ENCODE results near the gene PRKAG2. TPM values are rescaled to one million over a fixed set of nuclear protein-coding genes. Genes with fewer than 3 reads are reported as not detected.
A peak's percentile ranks its signal among the peaks of the same experiment; 100 is the strongest.
"Not testable (repeated sequence)": the region's sequence is repeated elsewhere in the genome, so short reads cannot be mapped to it uniquely, and the experiment has no call there.

Gene PRKAG2
- total RNA-seq, 2 donors from 2014 or later = 22.1 to 35.7 TPM

- no peak for ATAC-seq
- Mint-ChIP-seq H3K36me3 (no peaks in the 10 kb centered on the region), H3K27ac (no peak overlapping the region), H3K9me3 (no peaks in the 10 kb centered on the region)
- no peak for DNase-seq (ENCODE audit: low spot score in 2 of 2)
Measured at GRCh38 chr7:151786936-151787335, 90.0 kb downstream of the PRKAG2 start.

GRCh38 chr7:151786241-151786640, 90.7 kb downstream of the PRKAG2 start:
- Mint-ChIP-seq H3K36me3 (no peaks in the 10 kb centered on the region), H3K27ac (no peak overlapping the region), H3K9me3 (no peaks in the 10 kb centered on the region)
- no peak for DNase-seq (ENCODE audit: low spot score in 2 of 2)
- no peak for ATAC-seq

GRCh38 chr7:151785681-151785965, 91.3 kb downstream of the PRKAG2 start:
- no peak for ATAC-seq
- Mint-ChIP-seq H3K36me3 (no peaks in the 10 kb centered on the region), H3K27ac (no peak overlapping the region), H3K9me3 (no peaks in the 10 kb centered on the region)
- DNase-seq (ENCODE audit: low spot score in 2 of 2) = no peak

- Mint-ChIP-seq H3K36me3 (no peaks in the 10 kb centered on the region), H3K27ac (no peak overlapping the region), H3K9me3 (no peaks in the 10 kb centered on the region)
- no peak for DNase-seq (ENCODE audit: low spot score in 2 of 2)
- ATAC-seq = no peak
Measured at GRCh38 chr7:151784853-151785680, 91.8 kb downstream of the PRKAG2 start.

GRCh38 chr7:151783958-151784575, 92.8 kb downstream of the PRKAG2 start:
- no peak for ATAC-seq
- Mint-ChIP-seq H3K9me3 (no peaks in the 10 kb centered on the region), H3K36me3 (no peaks in the 10 kb centered on the region), H3K27ac (no peak overlapping the region)
- no peak for DNase-seq (ENCODE audit: low spot score in 2 of 2)

- Mint-ChIP-seq H3K27ac (peak overlapping the region; percentile 76 to 80), H3K9me3 (no peaks in the 10 kb centered on the region), H3K36me3 (no peaks in the 10 kb centered on the region)
- peak; percentile 76 to 77 for DNase-seq (ENCODE audit: low spot score in 2 of 2)
- peak; percentile 93 to 96 for ATAC-seq
Measured at GRCh38 chr7:151782598-151783448, 94.1 kb downstream of the PRKAG2 start.

- ATAC-seq; H3K9me3 Mint-ChIP-seq; DNase-seq (ENCODE audit: low spot score in 2 of 2); H3K36me3 Mint-ChIP-seq: not testable (repeated sequence)
- H3K27ac Mint-ChIP-seq = peak overlapping the region in 1 of 2 donors; percentile 76
Measured at GRCh38 chr7:151782256-151782597, 94.7 kb downstream of the PRKAG2 start.

- DNase-seq (ENCODE audit: low spot score in 2 of 2) = no peak
- Mint-ChIP-seq H3K9me3 (no peaks in the 10 kb centered on the region), H3K27ac (peak overlapping the region in 1 of 2 donors; percentile 79), H3K36me3 (no peaks in the 10 kb centered on the region)
- ATAC-seq = no peak
Measured at GRCh38 chr7:151781161-151781845, 95.6 kb downstream of the PRKAG2 start.

GRCh38 chr7:151780631-151781030, 96.3 kb downstream of the PRKAG2 start:
- no peak for ATAC-seq
- H3K36me3 Mint-ChIP-seq = no peaks in the 10 kb centered on the region
- no peak for DNase-seq (ENCODE audit: low spot score in 2 of 2)
- H3K27ac Mint-ChIP-seq = peak overlapping the region in 1 of 2 donors; percentile 79
- no peaks in the 10 kb centered on the region for H3K9me3 Mint-ChIP-seq

GRCh38 chr7:151779678-151780077, 97.2 kb downstream of the PRKAG2 start:
- peak overlapping the region in 1 of 2 donors; percentile 7 for H3K27ac Mint-ChIP-seq
- H3K36me3 Mint-ChIP-seq = no peaks in the 10 kb centered on the region
- DNase-seq (ENCODE audit: low spot score in 2 of 2) (no peak), ATAC-seq (no peak)
- no peaks in the 10 kb centered on the region for H3K9me3 Mint-ChIP-seq

GRCh38 chr7:151779255-151779654, 97.7 kb downstream of the PRKAG2 start:
- Mint-ChIP-seq H3K9me3 (no peaks in the 10 kb centered on the region), H3K27ac (peak overlapping the region in 1 of 2 donors; percentile 7), H3K36me3 (no peaks in the 10 kb centered on the region)
- no peak for DNase-seq (ENCODE audit: low spot score in 2 of 2)
- ATAC-seq = no peak

- Mint-ChIP-seq H3K36me3 (no peaks in the 10 kb centered on the region), H3K27ac (peak overlapping the region in 1 of 2 donors; percentile 22), H3K9me3 (no peaks in the 10 kb centered on the region)
- DNase-seq (ENCODE audit: low spot score in 2 of 2) (no peak), ATAC-seq (no peak)
Measured at GRCh38 chr7:151777908-151778670, 98.8 kb downstream of the PRKAG2 start.

- ATAC-seq = no peak
- no peak for DNase-seq (ENCODE audit: low spot score in 2 of 2)
- Mint-ChIP-seq H3K27ac (no peak overlapping the region), H3K36me3 (no peaks in the 10 kb centered on the region), H3K9me3 (no peaks in the 10 kb centered on the region)
Measured at GRCh38 chr7:151777495-151777880, 99.4 kb downstream of the PRKAG2 start.

- no peak for DNase-seq (ENCODE audit: low spot score in 2 of 2)
- Mint-ChIP-seq H3K27ac (no peak overlapping the region), H3K9me3 (no peaks in the 10 kb centered on the region), H3K36me3 (no peaks in the 10 kb centered on the region)
- no peak for ATAC-seq
Measured at GRCh38 chr7:151776876-151777494, 99.9 kb downstream of the PRKAG2 start.

GRCh38 chr7:151776446-151776845, 100.5 kb downstream of the PRKAG2 start:
- no peaks in the 10 kb centered on the region for H3K9me3 Mint-ChIP-seq
- ATAC-seq (no peak), DNase-seq (ENCODE audit: low spot score in 2 of 2) (no peak)
- no peaks in the 10 kb centered on the region for H3K36me3 Mint-ChIP-seq
- no peak overlapping the region for H3K27ac Mint-ChIP-seq

Measured in activated naive CD4-positive, alpha-beta T cell treated with anti-CD3 and anti-CD28 coated beads, Interleukin-2, amount 50 U/mL, for 72 hours (primary cell).